WTC11 (cell line): ENCODE data around the gene METTL13. TPM values are rescaled to one million over a fixed set of nuclear protein-coding genes. Genes with fewer than 3 reads are reported as not detected.
"Not testable (repeated sequence)": the region's sequence is repeated elsewhere in the genome, so short reads cannot be mapped to it uniquely, and the experiment has no call there.

Experiments used
- ATAC-seq: fragments of 200-7000 bp; cut with Tn5 transposase; 2 replicates; pipeline ENCODE4 v1.10.0; 2021; ENCODE audit warnings: mild to moderate bottlenecking, moderate library complexity
- CTCF ChIA-PET: fragments of 300-600 bp; sonication (Branson Sonifier 250); formaldehyde crosslinking; loops from one replicate; lab custom pipeline; 2021; ENCODE audit warnings: antibody characterized with exemption; lab: Charles Lee
- POLR2A ChIA-PET: fragments of 350-600 bp; sonication (Branson Sonifier 250); formaldehyde crosslinking; loops from one replicate; lab custom pipeline; 2021; ENCODE audit warnings: antibody characterized with exemption; lab: Charles Lee
- DNase-seq: peaks from one replicate; pipeline ENCODE4 v3.0.0; 2021; ENCODE audit warnings: low spot score
- H3K27ac Mint-ChIP-seq: 2 replicates; pipeline ENCODE4 v1.8.0; 2021; ENCODE audit warnings: mixed read lengths
- H3K27me3 Mint-ChIP-seq: 2 replicates; pipeline ENCODE4 v1.8.0; 2021; ENCODE audit warnings: low read depth, mild to moderate bottlenecking, moderate library complexity, mixed read lengths
- H3K36me3 Mint-ChIP-seq: 2 replicates; pipeline ENCODE4 v1.8.0; 2021; ENCODE audit warnings: mixed read lengths
- H3K4me1 Mint-ChIP-seq: 2 replicates; pipeline ENCODE4 v1.8.0; 2022; ENCODE audit warnings: mixed read lengths
- H3K4me3 Mint-ChIP-seq: 2 replicates; pipeline ENCODE4 v1.8.0; 2021; ENCODE audit warnings: mild to moderate bottlenecking, moderate library complexity, mixed read lengths
- H3K9me3 Mint-ChIP-seq: 2 replicates; pipeline ENCODE4 v1.8.0; 2021; ENCODE audit warnings: mixed read lengths
- ATF1 ChIP-seq: sonication (generic); formaldehyde crosslinking; IDR thresholded peaks from 2 replicates; pipeline ENCODE4 v1.8.1; 2023; ENCODE audit warnings: mild to moderate bottlenecking, moderate library complexity, missing genetic modification reagents
- ETV6 ChIP-seq: sonication (generic); formaldehyde crosslinking; IDR thresholded peaks from 2 replicates; pipeline ENCODE4 v1.8.1; 2022; ENCODE audit warnings: mild to moderate bottlenecking, missing genetic modification reagents
- FOXP1 ChIP-seq: sonication (generic); formaldehyde crosslinking; IDR thresholded peaks from 2 replicates; pipeline ENCODE4 v1.8.0; 2022; ENCODE audit warnings: missing genetic modification reagents, mild to moderate bottlenecking, moderate library complexity, borderline replicate concordance
- FOXP4 ChIP-seq: sonication (generic); formaldehyde crosslinking; IDR thresholded peaks from 2 replicates; pipeline ENCODE4 v1.8.0; 2022; ENCODE audit warnings: mild to moderate bottlenecking, missing genetic modification reagents
- GRHL2 ChIP-seq: fragments of 250-450 bp; sonication (Bioruptor Pico); IDR thresholded peaks from 2 replicates; pipeline ENCODE4 v1.8.0; 2022; ENCODE audit warnings: mild to moderate bottlenecking, moderate library complexity; ENCODE audit not compliant: insufficient replicate concordance, severe bottlenecking
- JUN ChIP-seq: sonication (generic); formaldehyde crosslinking; IDR thresholded peaks from 2 replicates; pipeline ENCODE4 v1.8.0; 2023; ENCODE audit warnings: mild to moderate bottlenecking, missing genetic modification reagents
- RELA ChIP-seq: sonication (generic); formaldehyde crosslinking; IDR thresholded peaks from 2 replicates; pipeline ENCODE4 v1.8.1; 2022; ENCODE audit warnings: missing genetic modification reagents, mild to moderate bottlenecking, borderline replicate concordance
- TEAD4 ChIP-seq: sonication (generic); formaldehyde crosslinking; IDR thresholded peaks from 2 replicates; pipeline ENCODE4 v1.8.0; 2022; ENCODE audit warnings: mild to moderate bottlenecking, missing genetic modification reagents
- TP53 ChIP-seq: sonication (generic); formaldehyde crosslinking; IDR thresholded peaks from 2 replicates; pipeline ENCODE4 v1.8.1; 2023; ENCODE audit warnings: mild to moderate bottlenecking, missing genetic modification reagents
- ZNF121 ChIP-seq: sonication (generic); formaldehyde crosslinking; IDR thresholded peaks from 2 replicates; pipeline ENCODE4 v1.8.0; 2023; ENCODE audit warnings: missing genetic modification reagents
- ZNF219 ChIP-seq: sonication (generic); formaldehyde crosslinking; IDR thresholded peaks from 2 replicates; pipeline ENCODE4 v1.8.0; 2023; ENCODE audit warnings: missing genetic modification reagents, mild to moderate bottlenecking, borderline replicate concordance
- ZNF232 ChIP-seq: sonication (generic); formaldehyde crosslinking; IDR thresholded peaks from 2 replicates; pipeline ENCODE4 v1.8.0; 2022; ENCODE audit warnings: mild to moderate bottlenecking, missing genetic modification reagents
- ZNF263 ChIP-seq: sonication (generic); formaldehyde crosslinking; IDR thresholded peaks from 2 replicates; pipeline ENCODE4 v1.8.1; 2022; ENCODE audit warnings: low read depth, mild to moderate bottlenecking, moderate library complexity, missing genetic modification reagents
- ZNF281 ChIP-seq: sonication (generic); formaldehyde crosslinking; IDR thresholded peaks from 2 replicates; pipeline ENCODE4 v1.8.0; 2023; ENCODE audit warnings: mild to moderate bottlenecking, missing genetic modification reagents
- ZNF396 ChIP-seq: fragments of 250-450 bp; sonication (Bioruptor Pico); IDR thresholded peaks from 2 replicates; pipeline ENCODE4 v1.8.0; 2021; ENCODE audit warnings: mild to moderate bottlenecking, moderate library complexity, borderline replicate concordance
- ZNF416 ChIP-seq: fragments of 250-450 bp; sonication (Bioruptor Pico); IDR thresholded peaks from 2 replicates; pipeline ENCODE4 v1.9.0; 2021; ENCODE audit warnings: mild to moderate bottlenecking, inconsistent platforms
- ZNF512 ChIP-seq: sonication (generic); formaldehyde crosslinking; IDR thresholded peaks from 2 replicates; pipeline ENCODE4 v1.8.1; 2022; ENCODE audit warnings: missing genetic modification reagents, borderline replicate concordance
- total RNA-seq: library from RNA; stranded (reverse); gene quantifications from 3 replicates; pipeline ENCODE4 v1.2.3, GENCODE V29; 2021
- TF ChIP-seq, protein P1 (sequence below): sonication (generic); formaldehyde crosslinking; IDR thresholded peaks from 2 replicates; pipeline ENCODE4 v1.8.1; 2022; ENCODE audit warnings: mild to moderate bottlenecking, moderate library complexity, missing genetic modification reagents
- TF ChIP-seq, protein P2 (sequence below): sonication (generic); formaldehyde crosslinking; conservative IDR thresholded peaks from 2 replicates; pipeline ENCODE4 v1.8.1; 2022; ENCODE audit warnings: mild to moderate bottlenecking, missing genetic modification reagents

METTL13 gene
- total RNA-seq, 1 experiment from 2014 or later: 46.5 TPM

GRCh38 chr1:171799166-171799565 lies 17.7 kb downstream of the METTL13 start:
- POLR2A ChIA-PET: no interaction called here
- no peak overlapping the region for H3K4me3 Mint-ChIP-seq
- no peak for ATAC-seq
- no peaks in the 10 kb centered on the region for H3K9me3 Mint-ChIP-seq
- CTCF ChIA-PET: interaction anchor here (0.7 to 8.5 kb wide), 11 partner anchors 9 to 242 kb away, joined by 3 to 277 read pairs (median 4); no protein-coding TSS in a partner anchor
- no peak for DNase-seq
- H3K27ac Mint-ChIP-seq: no peak overlapping the region
- TF ChIP-seq ZNF416 (CRISPR knock-in tag): no peak
- TF ChIP-seq ZNF263 (CRISPR knock-in tag): no peak
- TF ChIP-seq ZNF232: no peak
- no peak for TF ChIP-seq ETV6 (CRISPR knock-in tag)
- TF ChIP-seq TEAD4 (CRISPR knock-in tag): no peak
- no peak for TF ChIP-seq FOXP1
- no peak for TF ChIP-seq ZNF512 (CRISPR knock-in tag)
- TF ChIP-seq ZNF219: no peak
- no peak for TF ChIP-seq RELA
- TF ChIP-seq, protein P1, sequence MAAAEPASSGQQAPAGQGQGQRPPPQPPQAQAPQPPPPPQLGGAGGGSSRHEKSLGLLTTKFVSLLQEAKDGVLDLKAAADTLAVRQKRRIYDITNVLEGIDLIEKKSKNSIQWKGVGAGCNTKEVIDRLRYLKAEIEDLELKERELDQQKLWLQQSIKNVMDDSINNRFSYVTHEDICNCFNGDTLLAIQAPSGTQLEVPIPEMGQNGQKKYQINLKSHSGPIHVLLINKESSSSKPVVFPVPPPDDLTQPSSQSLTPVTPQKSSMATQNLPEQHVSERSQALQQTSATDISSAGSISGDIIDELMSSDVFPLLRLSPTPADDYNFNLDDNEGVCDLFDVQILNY: no peak
- no peak for TF ChIP-seq ATF1 (CRISPR knock-in tag)
- no peak for TF ChIP-seq FOXP4
- no peak for TF ChIP-seq ZNF281 (CRISPR knock-in tag)
- no peak for TF ChIP-seq ZNF396 (CRISPR knock-in tag)
- no peak for TF ChIP-seq ZNF121 (CRISPR knock-in tag)
- no peak for TF ChIP-seq TP53 (CRISPR knock-in tag)
- no peak for TF ChIP-seq GRHL2 (CRISPR knock-in tag)
- TF ChIP-seq, protein P2, sequence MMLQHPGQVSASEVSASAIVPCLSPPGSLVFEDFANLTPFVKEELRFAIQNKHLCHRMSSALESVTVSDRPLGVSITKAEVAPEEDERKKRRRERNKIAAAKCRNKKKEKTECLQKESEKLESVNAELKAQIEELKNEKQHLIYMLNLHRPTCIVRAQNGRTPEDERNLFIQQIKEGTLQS: no peak
- TF ChIP-seq JUN (CRISPR knock-in tag): no peak
- peaks cover 25% of the 10 kb centered on the region for H3K4me1 Mint-ChIP-seq
- H3K27me3 Mint-ChIP-seq: no peaks in the 10 kb centered on the region
- H3K36me3 Mint-ChIP-seq: peaks cover 35% of the 10 kb centered on the region

DNA sequence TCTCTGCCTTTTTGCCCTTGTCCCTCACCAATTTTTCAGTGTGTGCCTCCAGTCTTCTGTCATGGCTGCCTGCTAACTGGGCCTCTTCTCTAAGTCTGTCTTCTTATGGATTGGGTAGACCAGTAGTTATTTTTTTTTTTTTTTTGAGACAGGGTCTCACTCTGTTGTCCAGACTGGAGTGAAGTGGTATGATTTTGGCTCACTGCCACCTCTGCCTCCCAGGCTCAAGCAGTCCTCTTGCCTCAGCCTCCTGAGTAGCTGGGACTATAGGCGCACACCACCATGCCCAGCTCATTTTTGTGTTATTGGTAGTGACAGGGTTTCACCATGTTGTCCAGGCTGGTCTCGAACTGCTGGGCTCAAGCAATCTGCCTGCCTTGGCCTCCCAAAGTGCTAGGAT lies 18.2 kb downstream of the METTL13 start:
- H3K4me3 Mint-ChIP-seq, H3K9me3 Mint-ChIP-seq, H3K27ac Mint-ChIP-seq, ATAC-seq, H3K27me3 Mint-ChIP-seq, DNase-seq: not testable (repeated sequence)
- H3K4me1 Mint-ChIP-seq: peaks cover 25% of the 10 kb centered on the region
- POLR2A ChIA-PET: interaction anchor here (1.5 kb wide), 1 partner anchor 186 kb away, joined by 4 read pairs; no protein-coding TSS in a partner anchor
- CTCF ChIA-PET: interaction anchor here (0.6 to 8.5 kb wide), 35 partner anchors 8 to 609 kb away, joined by 3 to 277 read pairs (median 5); partner anchors contain the start of genes DNM3 and METTL13
- peaks cover 29% of the 10 kb centered on the region for H3K36me3 Mint-ChIP-seq
